Measurements from ENCODE around the gene SERPINF2. TPM values are rescaled to one million over a fixed set of nuclear protein-coding genes. Genes with fewer than 3 reads are reported as not detected.

Gene SERPINF2
- total and polyA plus RNA-seq, 2 experiments from 2014 or later = 0.66 to 1.2 TPM

DNA sequence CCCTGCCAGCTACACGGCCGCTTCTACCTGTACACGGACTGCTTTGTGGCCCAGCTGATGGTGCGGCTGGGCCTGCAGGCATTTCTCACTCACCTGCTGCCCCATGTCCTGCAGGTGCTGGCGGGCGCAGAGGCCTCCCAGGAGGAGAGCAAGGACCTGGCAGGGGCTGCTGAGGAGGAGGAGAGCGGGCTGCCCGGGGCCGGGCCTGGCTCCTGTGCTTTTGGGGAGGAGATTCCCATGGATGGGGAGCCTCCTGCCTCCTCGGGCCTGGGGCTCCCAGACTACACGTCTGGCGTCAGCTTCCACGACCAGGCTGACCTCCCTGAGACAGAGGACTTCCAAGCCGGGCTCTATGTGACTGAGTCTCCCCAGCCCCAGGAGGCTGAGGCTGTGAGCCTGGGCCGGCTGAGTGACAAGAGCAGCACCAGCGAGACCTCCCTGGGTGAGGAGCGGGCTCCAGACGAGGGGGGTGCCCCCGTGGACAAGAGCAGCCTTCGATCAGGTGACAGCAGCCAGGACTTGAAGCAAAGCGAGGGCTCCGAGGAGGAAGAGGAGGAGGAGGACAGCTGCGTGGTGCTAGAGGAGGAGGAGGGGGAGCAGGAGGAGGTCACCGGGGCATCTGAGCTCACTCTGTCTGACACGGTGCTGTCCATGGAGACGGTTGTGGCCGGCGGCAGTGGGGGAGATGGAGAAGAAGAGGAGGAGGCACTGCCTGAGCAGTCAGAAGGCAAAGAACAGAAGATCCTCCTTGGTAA, 14.6 kb upstream of the SERPINF2 start:
- peaks cover 4% of the 10 kb centered on the region; the same call in 1 of the 2 replicates for H3K27me3 ChIP-seq (ENCODE audit: insufficient read depth)
- no peak overlapping the region for H2AFZ ChIP-seq
- no peak for DNase-seq (ENCODE audit: low spot score)
- H3K27ac ChIP-seq (ENCODE audit: low read depth) = no peak overlapping the region
- Mint-ChIP-seq H3K4me3 (no peak overlapping the region), H3K9me3 (no peaks in the 10 kb centered on the region), H3K36me3 (ENCODE audit: low read depth) (peaks cover 4% of the 10 kb centered on the region; the same call in 2 of the 3 replicates), H3K27me3 (ENCODE audit: insufficient read depth, low read depth, poor library complexity) (peaks cover 18% of the 10 kb centered on the region), H3K27ac (no peak overlapping the region), H3K4me1 (no peaks in the 10 kb centered on the region; the same call in 2 of the 3 replicates)
- H3K4me2 ChIP-seq = no peak overlapping the region
- H3K79me2 ChIP-seq (replicated peaks; ENCODE audit: insufficient read depth) = no peaks in the 10 kb centered on the region
- H3K4me3 ChIP-seq = no peak overlapping the region
- no peaks in the 10 kb centered on the region for H3K36me3 ChIP-seq (ENCODE audit: insufficient read depth)
- H3K9me2 ChIP-seq (ENCODE audit: insufficient read depth) = no peaks in the 10 kb centered on the region
- 0 out of 2 replicates have a peak, but pooled peaks cover 5% of the 10 kb centered on the region for H3F3A ChIP-seq (replicated peaks; ENCODE audit: low read depth)
- no peak for ATAC-seq
- H3K4me1 ChIP-seq (ENCODE audit: insufficient read depth) = no peaks in the 10 kb centered on the region
- no peak for TF ChIP-seq STAT1 (IDR thresholded peaks at IDR 0.05; ENCODE audit: unreplicated experiment)
- TF ChIP-seq, protein P1, sequence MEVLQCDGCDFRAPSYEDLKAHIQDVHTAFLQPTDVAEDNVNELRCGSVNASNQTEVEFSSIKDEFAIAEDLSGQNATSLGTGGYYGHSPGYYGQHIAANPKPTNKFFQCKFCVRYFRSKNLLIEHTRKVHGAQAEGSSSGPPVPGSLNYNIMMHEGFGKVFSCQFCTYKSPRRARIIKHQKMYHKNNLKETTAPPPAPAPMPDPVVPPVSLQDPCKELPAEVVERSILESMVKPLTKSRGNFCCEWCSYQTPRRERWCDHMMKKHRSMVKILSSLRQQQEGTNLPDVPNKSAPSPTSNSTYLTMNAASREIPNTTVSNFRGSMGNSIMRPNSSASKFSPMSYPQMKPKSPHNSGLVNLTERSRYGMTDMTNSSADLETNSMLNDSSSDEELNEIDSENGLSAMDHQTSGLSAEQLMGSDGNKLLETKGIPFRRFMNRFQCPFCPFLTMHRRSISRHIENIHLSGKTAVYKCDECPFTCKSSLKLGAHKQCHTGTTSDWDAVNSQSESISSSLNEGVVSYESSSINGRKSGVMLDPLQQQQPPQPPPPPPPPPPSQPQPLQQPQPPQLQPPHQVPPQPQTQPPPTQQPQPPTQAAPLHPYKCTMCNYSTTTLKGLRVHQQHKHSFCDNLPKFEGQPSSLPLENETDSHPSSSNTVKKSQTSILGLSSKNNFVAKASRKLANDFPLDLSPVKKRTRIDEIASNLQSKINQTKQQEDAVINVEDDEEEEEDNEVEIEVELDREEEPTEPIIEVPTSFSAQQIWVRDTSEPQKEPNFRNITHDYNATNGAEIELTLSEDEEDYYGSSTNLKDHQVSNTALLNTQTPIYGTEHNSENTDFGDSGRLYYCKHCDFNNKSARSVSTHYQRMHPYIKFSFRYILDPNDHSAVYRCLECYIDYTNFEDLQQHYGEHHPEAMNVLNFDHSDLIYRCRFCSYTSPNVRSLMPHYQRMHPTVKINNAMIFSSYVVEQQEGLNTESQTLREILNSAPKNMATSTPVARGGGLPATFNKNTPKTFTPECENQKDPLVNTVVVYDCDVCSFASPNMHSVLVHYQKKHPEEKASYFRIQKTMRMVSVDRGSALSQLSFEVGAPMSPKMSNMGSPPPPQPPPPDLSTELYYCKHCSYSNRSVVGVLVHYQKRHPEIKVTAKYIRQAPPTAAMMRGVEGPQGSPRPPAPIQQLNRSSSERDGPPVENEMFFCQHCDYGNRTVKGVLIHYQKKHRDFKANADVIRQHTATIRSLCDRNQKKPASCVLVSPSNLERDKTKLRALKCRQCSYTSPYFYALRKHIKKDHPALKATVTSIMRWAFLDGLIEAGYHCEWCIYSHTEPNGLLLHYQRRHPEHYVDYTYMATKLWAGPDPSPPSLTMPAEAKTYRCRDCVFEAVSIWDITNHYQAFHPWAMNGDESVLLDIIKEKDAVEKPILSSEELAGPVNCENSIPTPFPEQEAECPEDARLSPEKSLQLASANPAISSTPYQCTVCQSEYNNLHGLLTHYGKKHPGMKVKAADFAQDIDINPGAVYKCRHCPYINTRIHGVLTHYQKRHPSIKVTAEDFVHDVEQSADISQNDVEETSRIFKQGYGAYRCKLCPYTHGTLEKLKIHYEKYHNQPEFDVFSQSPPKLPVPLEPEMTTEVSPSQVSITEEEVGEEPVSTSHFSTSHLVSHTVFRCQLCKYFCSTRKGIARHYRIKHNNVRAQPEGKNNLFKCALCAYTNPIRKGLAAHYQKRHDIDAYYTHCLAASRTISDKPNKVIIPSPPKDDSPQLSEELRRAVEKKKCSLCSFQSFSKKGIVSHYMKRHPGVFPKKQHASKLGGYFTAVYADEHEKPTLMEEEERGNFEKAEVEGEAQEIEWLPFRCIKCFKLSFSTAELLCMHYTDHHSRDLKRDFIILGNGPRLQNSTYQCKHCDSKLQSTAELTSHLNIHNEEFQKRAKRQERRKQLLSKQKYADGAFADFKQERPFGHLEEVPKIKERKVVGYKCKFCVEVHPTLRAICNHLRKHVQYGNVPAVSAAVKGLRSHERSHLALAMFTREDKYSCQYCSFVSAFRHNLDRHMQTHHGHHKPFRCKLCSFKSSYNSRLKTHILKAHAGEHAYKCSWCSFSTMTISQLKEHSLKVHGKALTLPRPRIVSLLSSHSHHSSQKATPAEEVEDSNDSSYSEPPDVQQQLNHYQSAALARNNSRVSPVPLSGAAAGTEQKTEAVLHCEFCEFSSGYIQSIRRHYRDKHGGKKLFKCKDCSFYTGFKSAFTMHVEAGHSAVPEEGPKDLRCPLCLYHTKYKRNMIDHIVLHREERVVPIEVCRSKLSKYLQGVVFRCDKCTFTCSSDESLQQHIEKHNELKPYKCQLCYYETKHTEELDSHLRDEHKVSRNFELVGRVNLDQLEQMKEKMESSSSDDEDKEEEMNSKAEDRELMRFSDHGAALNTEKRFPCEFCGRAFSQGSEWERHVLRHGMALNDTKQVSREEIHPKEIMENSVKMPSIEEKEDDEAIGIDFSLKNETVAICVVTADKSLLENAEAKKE (CRISPR knock-in tag; IDR thresholded peaks at IDR 0.05) = no peak
- TF ChIP-seq, protein P2, sequence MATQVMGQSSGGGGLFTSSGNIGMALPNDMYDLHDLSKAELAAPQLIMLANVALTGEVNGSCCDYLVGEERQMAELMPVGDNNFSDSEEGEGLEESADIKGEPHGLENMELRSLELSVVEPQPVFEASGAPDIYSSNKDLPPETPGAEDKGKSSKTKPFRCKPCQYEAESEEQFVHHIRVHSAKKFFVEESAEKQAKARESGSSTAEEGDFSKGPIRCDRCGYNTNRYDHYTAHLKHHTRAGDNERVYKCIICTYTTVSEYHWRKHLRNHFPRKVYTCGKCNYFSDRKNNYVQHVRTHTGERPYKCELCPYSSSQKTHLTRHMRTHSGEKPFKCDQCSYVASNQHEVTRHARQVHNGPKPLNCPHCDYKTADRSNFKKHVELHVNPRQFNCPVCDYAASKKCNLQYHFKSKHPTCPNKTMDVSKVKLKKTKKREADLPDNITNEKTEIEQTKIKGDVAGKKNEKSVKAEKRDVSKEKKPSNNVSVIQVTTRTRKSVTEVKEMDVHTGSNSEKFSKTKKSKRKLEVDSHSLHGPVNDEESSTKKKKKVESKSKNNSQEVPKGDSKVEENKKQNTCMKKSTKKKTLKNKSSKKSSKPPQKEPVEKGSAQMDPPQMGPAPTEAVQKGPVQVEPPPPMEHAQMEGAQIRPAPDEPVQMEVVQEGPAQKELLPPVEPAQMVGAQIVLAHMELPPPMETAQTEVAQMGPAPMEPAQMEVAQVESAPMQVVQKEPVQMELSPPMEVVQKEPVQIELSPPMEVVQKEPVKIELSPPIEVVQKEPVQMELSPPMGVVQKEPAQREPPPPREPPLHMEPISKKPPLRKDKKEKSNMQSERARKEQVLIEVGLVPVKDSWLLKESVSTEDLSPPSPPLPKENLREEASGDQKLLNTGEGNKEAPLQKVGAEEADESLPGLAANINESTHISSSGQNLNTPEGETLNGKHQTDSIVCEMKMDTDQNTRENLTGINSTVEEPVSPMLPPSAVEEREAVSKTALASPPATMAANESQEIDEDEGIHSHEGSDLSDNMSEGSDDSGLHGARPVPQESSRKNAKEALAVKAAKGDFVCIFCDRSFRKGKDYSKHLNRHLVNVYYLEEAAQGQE (IDR thresholded peaks at IDR 0.05; ENCODE audit: unreplicated experiment) = no peak
- H4K20me1 ChIP-seq (replicated peaks; ENCODE audit: insufficient read depth) = no peaks in the 10 kb centered on the region

All from GM23338 (cell line).